ENCODE results near the gene SLC30A9. TPM values are rescaled to one million over a fixed set of nuclear protein-coding genes. Genes with fewer than 3 reads are reported as not detected.

SLC30A9 gene
- total and polyA plus RNA-seq, 2 of the 13 experiments (the other 11 are each of a cell fraction or from before 2014, with no cell fraction given), result 27.5 to 72.8 TPM

DNA sequence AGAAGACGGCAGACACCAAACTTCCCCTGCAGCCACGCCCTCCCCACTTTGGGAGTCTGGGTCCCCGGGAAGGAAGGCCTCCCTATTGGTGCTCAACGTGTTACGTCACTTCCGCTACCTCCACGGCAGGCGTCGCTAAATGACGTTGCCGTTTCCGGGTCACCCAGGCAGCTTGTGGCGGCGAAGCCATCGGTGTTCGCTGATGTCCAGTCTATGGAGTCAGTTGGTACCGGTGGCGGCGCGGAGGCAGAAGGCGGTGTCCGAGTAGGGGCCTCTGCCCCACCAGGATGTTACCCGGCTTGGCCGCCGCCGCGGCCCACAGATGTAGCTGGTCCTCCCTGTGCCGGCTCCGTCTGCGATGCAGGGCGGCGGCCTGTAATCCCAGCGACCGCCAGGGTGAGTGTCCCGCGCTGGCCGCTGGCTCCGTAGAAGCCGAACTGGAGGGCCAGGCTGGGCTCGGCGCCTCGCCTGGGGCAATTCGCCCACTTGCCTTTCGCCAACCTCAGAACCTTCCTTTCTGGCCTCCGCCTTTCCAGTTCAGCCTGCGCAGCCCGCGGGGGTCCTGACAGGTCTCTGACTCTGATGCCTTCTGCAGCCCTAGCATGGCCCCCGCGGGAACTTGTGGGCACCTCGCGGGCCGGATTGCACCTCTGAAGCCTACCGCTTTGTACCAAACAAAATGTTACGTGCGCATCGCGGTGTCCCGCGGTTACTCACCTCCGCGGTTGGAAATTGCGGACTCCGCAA, at the start of gene SLC30A9 (continued):
- TF ChIP-seq NAIF1 (CRISPR knock-in tag; IDR thresholded peaks at IDR 0.05; ENCODE audit: borderline replicate concordance), result peak; percentile 88
- peak; percentile 38; the same call in 1 of the 2 replicates for TF ChIP-seq TMF1 (CRISPR knock-in tag; IDR thresholded peaks at IDR 0.05; ENCODE audit: low read depth)
- peak; percentile 93 for TF ChIP-seq GABPA (IDR thresholded peaks at IDR 0.05; ENCODE audit: low read depth, low read length)
- peak; percentile 97 for TF ChIP-seq GABPA (CRISPR knock-in tag; IDR thresholded peaks at IDR 0.05; ENCODE audit: low read depth)
- no peak for TF ChIP-seq MBD4 (IDR thresholded peaks at IDR 0.05; ENCODE audit: borderline replicate concordance, low read length)
- no peak for TF ChIP-seq XBP1 (CRISPR knock-in tag; IDR thresholded peaks at IDR 0.05)
- TF ChIP-seq KLF16 (CRISPR knock-in tag; IDR thresholded peaks at IDR 0.05), result peak in 1 of 2 experiments; percentile 85; a peak in 2 of 4 replicates
- peak; percentile 87; the same call in 1 of the 2 replicates for TF ChIP-seq ZNF839 (CRISPR knock-in tag; IDR thresholded peaks at IDR 0.05; ENCODE audit: borderline replicate concordance)
- TF ChIP-seq ZNF121 (CRISPR knock-in tag; IDR thresholded peaks at IDR 0.05), result peak; percentile 56; the same call in 1 of the 2 replicates
- TF ChIP-seq ARNTL (CRISPR knock-in tag; IDR thresholded peaks at IDR 0.05), result no peak
- no peak for TF ChIP-seq AFF4 (CRISPR knock-in tag; IDR thresholded peaks at IDR 0.05)
- peak; percentile 84 for TF ChIP-seq SALL1 (CRISPR knock-in tag; IDR thresholded peaks at IDR 0.05)
- peak; percentile 99 for TF ChIP-seq ZHX2 (IDR thresholded peaks at IDR 0.05; ENCODE audit: low read depth)
- no peak; the same call in 1 of the 2 replicates for TF ChIP-seq ZHX2 (CRISPR knock-in tag; IDR thresholded peaks at IDR 0.05; ENCODE audit: borderline replicate concordance)
- TF ChIP-seq ZNF383 (CRISPR knock-in tag; IDR thresholded peaks at IDR 0.05; ENCODE audit: borderline replicate concordance), result no peak
- TF ChIP-seq CREB1 (IDR thresholded peaks at IDR 0.05), result peak; percentile 98
- peak; percentile 98 for TF ChIP-seq CREB1 (CRISPR knock-in tag; IDR thresholded peaks at IDR 0.05)
- TF ChIP-seq RXRA (CRISPR knock-in tag; IDR thresholded peaks at IDR 0.05), result peak; percentile 74
- TF ChIP-seq KDM2A (CRISPR knock-in tag; IDR thresholded peaks at IDR 0.05; ENCODE audit: borderline replicate concordance, low read depth), result peak; percentile 94
- TF ChIP-seq YY1 (IDR thresholded peaks at IDR 0.05; ENCODE audit: insufficient read depth, insufficient replicate concordance, low read depth, low read length), result peak; percentile 68

Data from HepG2 (cell line).